Measurements from ENCODE around the gene DDX51.
A peak's percentile ranks its signal among the peaks of the same experiment; 100 is the strongest.

The DDX51 gene

DNA sequence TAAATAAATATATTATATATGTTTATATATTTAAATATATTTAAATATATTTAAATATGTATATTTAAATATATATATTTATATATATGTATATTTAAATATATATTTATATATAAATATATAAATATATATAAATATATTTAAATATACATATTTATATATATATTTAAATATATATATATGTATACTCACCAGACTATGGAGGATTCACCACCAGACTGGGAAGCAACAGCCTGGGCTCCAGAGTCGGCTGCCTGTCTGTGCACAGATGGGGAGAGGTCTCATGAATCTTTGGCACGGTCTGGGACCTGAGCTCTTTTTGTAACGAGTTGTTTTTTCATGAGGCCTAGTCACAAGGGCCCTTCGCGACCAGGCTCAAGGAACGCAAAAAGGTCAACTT lies 21.5 kb upstream of the DDX51 start:
- Mint-ChIP-seq H3K9me3 (peaks cover 14% of the 10 kb centered on the region), H3K27me3 (ENCODE audit: low read depth) (no peaks in the 10 kb centered on the region), H3K4me3 (no peak overlapping the region), H3K27ac (no peak overlapping the region), H3K4me1 (ENCODE audit: low read depth) (peaks cover 5% of the 10 kb centered on the region), H3K36me3 (ENCODE audit: low read depth) (peaks cover 5% of the 10 kb centered on the region)

GRCh38 chr12:132164426-132164825 lies 20.3 kb upstream of the DDX51 start:
- peaks cover 5% of the 10 kb centered on the region for H3K4me1 Mint-ChIP-seq (ENCODE audit: low read depth)
- H3K9me3 Mint-ChIP-seq = peaks cover 14% of the 10 kb centered on the region
- peaks cover 5% of the 10 kb centered on the region for H3K36me3 Mint-ChIP-seq (ENCODE audit: low read depth)
- no peak overlapping the region for H3K4me3 Mint-ChIP-seq
- no peak overlapping the region for H3K27ac Mint-ChIP-seq
- H3K27me3 Mint-ChIP-seq (ENCODE audit: low read depth) = no peaks in the 10 kb centered on the region

GRCh38 chr12:132163911-132164288 lies 19.8 kb upstream of the DDX51 start:
- peaks cover 5% of the 10 kb centered on the region for H3K36me3 Mint-ChIP-seq (ENCODE audit: low read depth)
- H3K9me3 Mint-ChIP-seq = peaks cover 14% of the 10 kb centered on the region
- peaks cover 5% of the 10 kb centered on the region for H3K4me1 Mint-ChIP-seq (ENCODE audit: low read depth)
- H3K27me3 Mint-ChIP-seq (ENCODE audit: low read depth) = no peaks in the 10 kb centered on the region
- H3K27ac Mint-ChIP-seq = no peak overlapping the region
- no peak overlapping the region for H3K4me3 Mint-ChIP-seq

DNA sequence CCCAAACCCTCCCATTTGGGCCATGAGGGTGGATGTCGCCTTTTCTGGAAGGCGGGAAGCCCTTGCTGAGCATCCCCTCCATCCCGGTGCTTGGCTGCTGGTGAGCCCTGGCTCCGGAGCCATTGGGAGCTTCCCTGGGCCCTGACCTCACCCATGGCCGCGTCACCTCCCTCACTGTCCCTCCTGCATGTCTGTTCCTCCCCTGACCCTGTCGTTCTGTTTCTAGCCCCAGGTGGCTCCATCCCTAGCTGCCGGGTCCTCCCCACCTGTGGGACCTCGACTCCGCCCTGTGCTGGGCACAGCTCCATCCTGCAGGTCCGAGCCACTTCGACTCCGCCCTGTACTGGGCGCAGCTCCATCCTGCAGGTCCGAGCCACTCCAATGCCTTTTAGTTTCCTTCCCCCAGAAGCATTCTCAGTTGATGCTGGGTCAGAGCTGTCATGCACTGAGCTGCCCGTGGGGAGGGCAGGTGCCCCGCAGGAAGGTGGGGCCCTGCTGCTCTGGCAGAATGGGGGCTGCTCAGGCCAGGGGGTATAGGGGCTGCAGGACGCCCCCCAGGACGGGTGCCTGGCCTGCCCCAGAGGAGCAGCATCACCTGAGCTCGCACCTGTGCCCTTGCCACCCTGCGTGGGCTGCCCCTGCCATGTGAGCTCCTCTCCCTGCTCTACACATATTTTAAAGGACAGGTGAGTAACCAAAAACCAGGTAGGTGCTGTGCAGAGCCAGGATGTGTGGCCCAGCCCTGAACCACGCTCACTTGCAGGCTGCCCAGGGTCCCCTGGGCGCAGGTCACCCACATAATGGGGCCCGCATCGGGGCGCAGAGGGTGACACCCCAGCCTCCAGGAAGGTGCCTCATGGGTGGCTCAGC lies 19.2 kb upstream of the DDX51 start:
- Mint-ChIP-seq H3K36me3 (ENCODE audit: low read depth) (peaks cover 5% of the 10 kb centered on the region), H3K27me3 (ENCODE audit: low read depth) (no peaks in the 10 kb centered on the region), H3K9me3 (peaks cover 14% of the 10 kb centered on the region), H3K27ac (no peak overlapping the region), H3K4me3 (peak overlapping the region; percentile 51), H3K4me1 (ENCODE audit: low read depth) (peaks cover 5% of the 10 kb centered on the region)

- peaks cover 14% of the 10 kb centered on the region for H3K9me3 Mint-ChIP-seq
- H3K27ac Mint-ChIP-seq = no peak overlapping the region
- H3K36me3 Mint-ChIP-seq (ENCODE audit: low read depth) = peaks cover 5% of the 10 kb centered on the region
- no peaks in the 10 kb centered on the region for H3K27me3 Mint-ChIP-seq (ENCODE audit: low read depth)
- H3K4me1 Mint-ChIP-seq (ENCODE audit: low read depth) = peaks cover 5% of the 10 kb centered on the region
- no peak overlapping the region for H3K4me3 Mint-ChIP-seq
These were observed 18.5 kb upstream of the DDX51 start for GRCh38 chr12:132162508-132163031.

DNA sequence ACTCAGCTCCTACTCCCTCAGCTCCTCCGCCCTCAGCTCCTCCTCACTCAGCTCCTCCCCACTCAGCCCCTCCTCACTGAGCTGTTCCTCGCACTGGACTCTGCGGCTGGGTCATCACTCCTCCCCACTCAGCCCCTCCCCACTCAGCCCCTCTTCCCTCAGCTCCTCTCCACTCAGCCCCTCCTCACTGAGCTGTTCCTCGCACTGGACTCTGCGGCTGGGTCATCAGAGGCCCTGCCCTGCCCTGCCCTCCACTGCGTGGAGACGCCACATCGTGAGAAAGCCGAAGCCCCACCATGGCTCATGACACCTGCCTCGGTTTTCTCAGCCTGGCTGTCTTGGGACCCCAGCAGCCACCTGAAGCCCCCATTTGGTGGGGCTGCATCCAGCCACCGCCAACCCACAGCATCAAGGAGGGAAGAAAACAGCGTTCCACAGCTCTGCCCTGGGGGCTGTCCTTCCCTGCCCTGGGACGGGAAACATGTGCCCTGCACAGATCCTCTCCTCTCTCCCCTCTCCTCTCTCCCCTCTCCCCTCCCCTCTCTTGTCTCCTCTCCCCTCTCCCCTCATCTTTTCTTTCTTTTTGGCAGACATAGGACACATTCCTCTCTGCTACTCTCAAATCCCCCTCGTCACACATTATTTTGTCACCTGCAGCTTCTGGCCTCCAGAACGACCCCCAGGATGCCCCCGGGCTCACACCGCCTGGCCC lies 17.8 kb upstream of the DDX51 start:
- Mint-ChIP-seq H3K4me1 (ENCODE audit: low read depth) (peaks cover 5% of the 10 kb centered on the region), H3K36me3 (ENCODE audit: low read depth) (peaks cover 2% of the 10 kb centered on the region)

DNA sequence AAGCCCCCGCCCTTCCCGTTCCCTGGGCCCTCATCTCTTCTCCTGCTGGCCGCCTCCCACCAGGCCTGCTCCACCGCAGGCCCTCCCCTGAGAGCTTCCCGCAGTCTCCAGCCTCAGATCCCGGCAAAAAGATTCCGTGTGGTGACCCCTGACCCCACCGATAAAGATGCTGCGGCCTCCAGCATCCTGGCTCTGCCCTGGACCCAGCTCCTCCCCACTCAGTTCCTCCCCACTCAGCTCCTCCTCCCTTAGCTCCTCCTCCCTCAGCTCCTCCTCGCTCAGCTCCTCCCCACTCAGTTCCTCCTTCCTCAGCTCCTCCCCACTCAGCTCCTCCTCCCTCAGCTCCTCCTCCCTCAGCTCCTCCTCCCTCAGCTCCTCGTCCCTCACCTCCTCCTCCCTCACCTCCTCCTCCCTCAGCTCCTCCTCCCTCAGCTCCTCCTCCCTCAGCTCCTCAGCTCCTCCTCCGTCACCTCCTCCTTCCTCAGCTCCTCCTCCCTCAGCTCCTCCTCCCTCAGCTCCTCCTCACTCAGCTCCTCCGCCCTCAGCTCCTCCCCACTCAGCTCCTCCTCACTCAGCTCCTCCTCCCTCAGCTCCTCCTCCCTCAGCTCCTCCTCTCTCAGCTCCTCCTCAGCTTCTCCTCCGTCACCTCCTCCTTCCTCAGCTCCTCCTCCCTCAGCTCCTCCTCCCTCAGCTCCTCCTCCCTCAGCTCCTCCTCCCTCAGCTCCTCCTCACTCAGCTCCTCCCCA lies 17.1 kb upstream of the DDX51 start:
- H3K4me3 Mint-ChIP-seq = no peak overlapping the region
- H3K27me3 Mint-ChIP-seq (ENCODE audit: low read depth) = no peaks in the 10 kb centered on the region
- no peak overlapping the region for H3K27ac Mint-ChIP-seq
- H3K4me1 Mint-ChIP-seq (ENCODE audit: low read depth) = peaks cover 5% of the 10 kb centered on the region
- peaks cover 5% of the 10 kb centered on the region for H3K9me3 Mint-ChIP-seq
- no peaks in the 10 kb centered on the region for H3K36me3 Mint-ChIP-seq (ENCODE audit: low read depth)

More for the DNA sequence above, 17.8 kb upstream of the DDX51 start:
- H3K4me3 Mint-ChIP-seq = no peak overlapping the region
- peaks cover 11% of the 10 kb centered on the region for H3K9me3 Mint-ChIP-seq
- H3K27ac Mint-ChIP-seq = no peak overlapping the region
- H3K27me3 Mint-ChIP-seq (ENCODE audit: low read depth) = no peaks in the 10 kb centered on the region

DNA sequence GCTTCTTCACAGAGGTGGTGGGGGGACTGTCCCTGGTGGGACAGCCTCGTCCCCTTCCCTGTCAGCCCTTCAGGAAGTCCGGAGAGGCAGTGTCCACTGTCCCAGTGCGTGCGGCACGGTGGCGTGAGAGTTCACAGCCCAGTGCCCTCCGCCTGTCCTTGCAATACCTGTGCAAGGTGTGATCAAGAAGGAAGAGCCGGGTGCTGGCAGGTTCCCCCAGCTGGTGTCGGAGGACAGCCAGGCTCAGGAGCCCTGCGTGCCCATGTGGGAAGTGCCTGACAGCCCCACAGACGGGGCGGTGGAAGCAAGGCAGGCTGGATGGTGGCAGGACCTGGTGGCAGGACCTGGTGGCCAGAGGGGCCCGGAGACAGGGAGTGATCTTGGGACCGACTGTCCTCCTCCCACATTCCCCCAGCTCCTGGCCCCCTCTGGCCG lies 16.5 kb upstream of the DDX51 start:
- Mint-ChIP-seq H3K4me1 (ENCODE audit: low read depth) (peaks cover 5% of the 10 kb centered on the region), H3K27me3 (ENCODE audit: low read depth) (no peaks in the 10 kb centered on the region), H3K27ac (no peak overlapping the region), H3K36me3 (ENCODE audit: low read depth) (no peaks in the 10 kb centered on the region), H3K9me3 (no peaks in the 10 kb centered on the region), H3K4me3 (no peak overlapping the region)

DNA sequence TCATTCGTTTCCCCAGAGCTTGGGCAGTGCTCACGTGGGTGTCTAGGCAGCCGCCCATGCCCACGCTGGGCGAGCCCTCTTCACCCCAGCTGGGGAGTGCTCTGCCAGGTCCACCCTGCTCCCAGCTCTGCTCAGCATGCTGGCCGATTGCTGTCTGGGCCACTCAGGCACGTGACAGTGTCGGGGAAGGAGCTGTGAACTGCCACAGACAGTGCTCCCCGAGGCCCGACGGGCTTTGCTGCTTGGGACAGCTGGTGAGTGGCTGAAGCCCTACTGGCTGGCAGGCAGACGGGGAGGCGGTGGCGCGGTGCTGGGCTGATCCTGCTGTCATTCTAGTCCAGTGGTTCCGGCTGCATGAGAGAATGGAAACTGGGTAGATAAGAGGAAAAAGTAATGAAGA lies 15.9 kb upstream of the DDX51 start:
- peaks cover 5% of the 10 kb centered on the region for H3K4me1 Mint-ChIP-seq (ENCODE audit: low read depth)
- H3K9me3 Mint-ChIP-seq = no peaks in the 10 kb centered on the region
- H3K4me3 Mint-ChIP-seq = no peak overlapping the region
- no peaks in the 10 kb centered on the region for H3K27me3 Mint-ChIP-seq (ENCODE audit: low read depth)
- no peaks in the 10 kb centered on the region for H3K36me3 Mint-ChIP-seq (ENCODE audit: low read depth)
- H3K27ac Mint-ChIP-seq = no peak overlapping the region

DNA sequence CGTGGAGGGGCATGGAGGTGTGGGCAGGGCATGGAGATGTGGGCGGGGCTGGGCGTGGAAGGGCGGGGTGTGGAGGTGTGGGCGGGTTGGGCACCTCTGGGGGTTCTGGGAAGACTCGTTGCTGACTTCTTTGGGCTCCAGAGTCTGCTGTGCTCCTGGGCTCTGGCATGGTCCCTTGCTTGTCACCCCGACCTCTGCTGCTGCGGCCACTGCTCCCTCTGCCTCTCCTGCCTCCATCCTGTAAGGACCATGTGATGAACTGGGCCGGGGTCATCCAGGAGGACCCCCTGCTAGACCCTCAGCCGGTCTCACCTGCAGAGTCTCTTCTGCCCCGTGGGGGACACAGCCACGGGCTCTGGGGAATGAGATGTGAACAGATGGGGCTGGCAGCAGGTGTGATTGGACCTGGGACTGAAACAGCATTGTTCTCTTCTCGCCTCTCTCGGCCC lies 15.5 kb upstream of the DDX51 start:
- H3K36me3 Mint-ChIP-seq (ENCODE audit: low read depth) = no peaks in the 10 kb centered on the region
- H3K27me3 Mint-ChIP-seq (ENCODE audit: low read depth) = no peaks in the 10 kb centered on the region
- no peak overlapping the region for H3K27ac Mint-ChIP-seq
- no peaks in the 10 kb centered on the region for H3K9me3 Mint-ChIP-seq
- H3K4me3 Mint-ChIP-seq = no peak overlapping the region
- H3K4me1 Mint-ChIP-seq (ENCODE audit: low read depth) = peaks cover 5% of the 10 kb centered on the region

DNA sequence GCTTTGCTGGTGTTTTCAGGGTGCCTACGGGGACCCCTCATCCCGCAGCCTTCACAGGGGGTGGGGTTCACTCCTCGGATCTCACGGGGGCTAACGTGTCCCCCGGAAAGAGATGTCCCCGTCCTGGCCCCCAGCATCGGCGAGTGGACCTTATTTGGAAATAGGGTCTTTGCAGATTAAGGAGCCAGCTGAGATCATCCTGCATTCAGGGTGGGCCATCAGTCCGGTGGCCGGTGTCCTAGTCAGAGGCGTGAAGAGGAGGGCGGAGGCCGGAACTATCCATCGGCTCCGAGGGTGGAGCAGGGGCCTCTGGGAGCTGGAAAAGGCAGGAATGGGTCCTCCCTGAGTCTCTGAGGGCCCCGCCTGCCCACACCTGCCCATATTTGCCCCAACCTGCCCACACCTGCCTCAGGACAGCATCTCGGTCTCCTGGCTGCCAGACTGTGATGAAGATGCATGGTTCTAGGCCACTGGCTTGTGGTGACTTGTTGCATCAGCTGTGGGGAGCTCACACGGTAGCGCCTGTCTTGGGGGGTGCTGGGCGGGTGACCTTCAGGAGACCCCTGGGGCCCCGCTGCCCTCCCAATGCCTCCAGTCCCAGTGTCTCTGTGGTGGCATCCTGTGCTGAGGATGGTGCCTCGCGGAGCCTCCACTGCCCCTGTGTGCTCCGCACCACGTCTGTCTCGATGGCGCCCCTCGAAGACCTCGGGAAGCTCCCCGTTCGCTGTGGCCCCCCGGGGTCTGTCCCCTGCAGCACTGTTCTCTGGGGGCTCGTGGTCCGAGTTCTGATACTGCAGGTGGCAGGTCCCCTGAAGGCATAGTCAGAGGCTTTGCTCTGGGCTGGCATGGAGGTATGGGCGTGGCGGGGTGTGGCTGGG lies 14.8 kb upstream of the DDX51 start:
- H3K27ac Mint-ChIP-seq = no peak overlapping the region
- H3K27me3 Mint-ChIP-seq (ENCODE audit: low read depth) = no peaks in the 10 kb centered on the region
- peaks cover 3% of the 10 kb centered on the region for H3K4me1 Mint-ChIP-seq (ENCODE audit: low read depth)
- no peaks in the 10 kb centered on the region for H3K36me3 Mint-ChIP-seq (ENCODE audit: low read depth)
- no peak overlapping the region for H3K4me3 Mint-ChIP-seq
- H3K9me3 Mint-ChIP-seq = no peaks in the 10 kb centered on the region

- Mint-ChIP-seq H3K36me3 (ENCODE audit: low read depth) (no peaks in the 10 kb centered on the region), H3K4me1 (ENCODE audit: low read depth) (no peaks in the 10 kb centered on the region), H3K9me3 (no peaks in the 10 kb centered on the region), H3K4me3 (no peak overlapping the region), H3K27ac (no peak overlapping the region), H3K27me3 (ENCODE audit: low read depth) (no peaks in the 10 kb centered on the region)
These were observed 13.8 kb upstream of the DDX51 start for GRCh38 chr12:132157733-132158409.

DNA sequence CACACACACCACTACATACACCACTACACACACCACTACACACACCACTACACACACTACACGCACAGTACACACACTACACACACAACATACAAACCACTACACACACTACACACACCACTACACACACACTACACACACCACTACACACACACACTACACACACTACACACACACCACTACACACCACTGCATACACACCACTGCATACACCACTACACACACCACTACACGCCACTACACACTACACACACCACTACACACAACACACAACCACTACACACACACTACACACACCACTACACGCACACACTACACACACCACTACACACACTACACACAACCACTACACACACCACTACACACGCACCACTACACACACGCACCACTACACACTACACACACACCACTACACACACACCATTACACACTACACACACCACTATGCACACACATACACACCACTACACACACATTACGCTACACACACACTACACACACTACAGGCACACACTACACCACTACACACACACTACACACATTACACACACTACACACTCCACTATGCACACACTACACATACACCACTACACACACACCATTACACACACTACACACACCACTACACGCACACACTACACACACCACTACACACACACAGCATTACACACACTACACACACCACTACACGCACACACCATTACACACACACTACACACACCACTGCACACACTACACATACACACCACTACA lies 12.6 kb upstream of the DDX51 start:
- Mint-ChIP-seq H3K36me3 (ENCODE audit: low read depth) (no peaks in the 10 kb centered on the region), H3K27me3 (ENCODE audit: low read depth) (no peaks in the 10 kb centered on the region), H3K9me3 (no peaks in the 10 kb centered on the region), H3K4me3 (no peak overlapping the region), H3K27ac (no peak overlapping the region), H3K4me1 (ENCODE audit: low read depth) (no peaks in the 10 kb centered on the region)

Measured in T-helper 1 cell treated with Interleukin-12 subunit alpha and Interleukin-12 subunit beta and Interleukin-4 antibody, amounts not matched to agents 30 μg/mL and 1 μg/mL, for 36 hours (primary cell).